Measurements from ENCODE around the gene BCL2L14. TPM values are rescaled to one million over a fixed set of nuclear protein-coding genes. Genes with fewer than 3 reads are reported as not detected.

BCL2L14 gene
- total RNA-seq, 4 donors from 2014 or later: not detected

DNA sequence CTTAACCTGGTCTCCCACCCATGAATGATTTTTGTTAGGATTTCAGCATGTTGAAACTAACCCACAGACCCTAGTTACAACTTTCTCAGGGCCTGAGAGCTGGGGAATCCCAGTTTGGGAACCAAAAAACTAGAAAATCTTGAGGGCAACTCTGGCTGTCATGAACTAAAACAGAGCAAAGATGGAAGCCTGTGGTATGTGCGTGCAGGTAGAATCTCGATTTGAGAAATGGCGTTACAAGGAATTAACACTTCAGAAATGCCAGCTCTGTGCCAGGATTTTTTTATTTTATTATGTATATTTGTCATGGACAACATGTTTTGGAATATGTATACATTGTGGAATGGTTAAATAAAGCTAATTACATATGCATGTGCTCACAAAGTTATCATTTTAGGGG, 36.4 kb upstream of the BCL2L14 start:
- H3K4me3 ChIP-seq (ENCODE audit: low read depth, poor library complexity, severe bottlenecking): no peak overlapping the region
- intact Hi-C loops (cut with DNase I; ENCODE audit: low total_unique reads): loop anchor here (2.0 kb wide), 1 partner anchor 454 kb away; no protein-coding TSS in a partner anchor
- TF ChIP-seq POLR2A (IDR thresholded peaks at IDR 0.05): no peak
- TF ChIP-seq, protein P1, sequence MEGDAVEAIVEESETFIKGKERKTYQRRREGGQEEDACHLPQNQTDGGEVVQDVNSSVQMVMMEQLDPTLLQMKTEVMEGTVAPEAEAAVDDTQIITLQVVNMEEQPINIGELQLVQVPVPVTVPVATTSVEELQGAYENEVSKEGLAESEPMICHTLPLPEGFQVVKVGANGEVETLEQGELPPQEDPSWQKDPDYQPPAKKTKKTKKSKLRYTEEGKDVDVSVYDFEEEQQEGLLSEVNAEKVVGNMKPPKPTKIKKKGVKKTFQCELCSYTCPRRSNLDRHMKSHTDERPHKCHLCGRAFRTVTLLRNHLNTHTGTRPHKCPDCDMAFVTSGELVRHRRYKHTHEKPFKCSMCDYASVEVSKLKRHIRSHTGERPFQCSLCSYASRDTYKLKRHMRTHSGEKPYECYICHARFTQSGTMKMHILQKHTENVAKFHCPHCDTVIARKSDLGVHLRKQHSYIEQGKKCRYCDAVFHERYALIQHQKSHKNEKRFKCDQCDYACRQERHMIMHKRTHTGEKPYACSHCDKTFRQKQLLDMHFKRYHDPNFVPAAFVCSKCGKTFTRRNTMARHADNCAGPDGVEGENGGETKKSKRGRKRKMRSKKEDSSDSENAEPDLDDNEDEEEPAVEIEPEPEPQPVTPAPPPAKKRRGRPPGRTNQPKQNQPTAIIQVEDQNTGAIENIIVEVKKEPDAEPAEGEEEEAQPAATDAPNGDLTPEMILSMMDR (IDR thresholded peaks at IDR 0.05): no peak
- 88 to 94% methylated on average over 3 of the region's 3 CpGs for WGBS, 2 donors
- DNase-seq (ENCODE audit: low spot score in 2 of 2): no peak

- no peak for DNase-seq (ENCODE audit: low spot score in 2 of 2)
- TF ChIP-seq, protein P1 (IDR thresholded peaks at IDR 0.05): no peak
- TF ChIP-seq POLR2A (IDR thresholded peaks at IDR 0.05): no peak
- intact Hi-C loops (cut with DNase I; ENCODE audit: low total_unique reads): loop anchor here (2.0 kb wide), 1 partner anchor 454 kb away; no protein-coding TSS in a partner anchor
- WGBS, 2 donors: 50 to 66% methylated on average over 1 of the region's 1 CpG
- H3K4me3 ChIP-seq (ENCODE audit: low read depth, poor library complexity, severe bottlenecking): no peak overlapping the region
Observed at GRCh38 chr12:12035229-12035628, 35.5 kb upstream of the BCL2L14 start.

DNA sequence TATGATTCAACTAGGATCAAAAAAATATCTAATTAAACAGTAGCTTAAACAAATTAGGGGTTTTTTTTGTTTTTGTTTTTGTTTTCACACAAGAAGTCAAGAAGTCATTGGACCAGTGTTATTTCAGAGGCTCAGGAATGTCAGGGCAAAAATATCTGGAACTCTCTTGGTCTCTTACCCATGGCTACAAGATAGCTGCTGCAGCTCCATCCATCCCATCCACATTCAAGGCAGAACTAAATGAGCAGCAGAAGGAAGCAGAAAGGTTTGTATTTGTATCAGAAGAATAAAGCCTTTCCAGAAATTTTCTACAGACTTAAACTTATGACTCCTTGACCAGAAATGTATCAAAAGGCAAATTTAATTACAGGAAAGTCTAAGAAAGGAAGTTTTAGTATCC, 33.8 kb upstream of the BCL2L14 start:
- intact Hi-C loops (cut with DNase I; ENCODE audit: low total_unique reads): no loop called here

DNA sequence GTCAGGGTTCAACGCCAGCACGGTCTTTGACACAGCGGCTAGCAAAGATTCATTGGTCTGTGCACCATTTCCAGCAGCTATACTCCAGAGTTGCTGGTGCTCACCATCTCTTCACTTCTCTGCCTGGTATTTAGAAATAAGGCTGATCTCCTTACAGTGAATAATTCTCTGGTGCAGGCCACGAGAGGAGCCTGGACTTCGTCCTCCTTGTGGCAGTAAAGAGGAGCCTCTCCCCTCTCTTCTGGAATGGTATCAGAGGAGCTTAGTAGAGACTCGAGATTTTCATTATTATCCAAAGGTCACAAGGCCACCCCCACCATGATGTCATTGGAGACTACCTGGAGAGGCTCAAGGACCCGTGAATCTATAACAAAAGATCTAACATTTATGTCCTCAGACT, 30.8 kb upstream of the BCL2L14 start:
- intact Hi-C loops (cut with DNase I; ENCODE audit: low total_unique reads): no loop called here
- no peak overlapping the region for H3K4me3 ChIP-seq (ENCODE audit: low read depth, poor library complexity, severe bottlenecking)
- WGBS, 2 donors: 73 to 79% methylated on average over 7 of the region's 7 CpGs
- DNase-seq (ENCODE audit: low spot score in 2 of 2): no peak
- TF ChIP-seq, protein P1 (IDR thresholded peaks at IDR 0.05): no peak
- TF ChIP-seq POLR2A (IDR thresholded peaks at IDR 0.05): no peak

More for the DNA sequence above, 33.8 kb upstream of the BCL2L14 start:
- no peak for DNase-seq (ENCODE audit: low spot score in 2 of 2)
- H3K4me3 ChIP-seq (ENCODE audit: low read depth, poor library complexity, severe bottlenecking): no peak overlapping the region
- TF ChIP-seq POLR2A (IDR thresholded peaks at IDR 0.05): no peak

DNA sequence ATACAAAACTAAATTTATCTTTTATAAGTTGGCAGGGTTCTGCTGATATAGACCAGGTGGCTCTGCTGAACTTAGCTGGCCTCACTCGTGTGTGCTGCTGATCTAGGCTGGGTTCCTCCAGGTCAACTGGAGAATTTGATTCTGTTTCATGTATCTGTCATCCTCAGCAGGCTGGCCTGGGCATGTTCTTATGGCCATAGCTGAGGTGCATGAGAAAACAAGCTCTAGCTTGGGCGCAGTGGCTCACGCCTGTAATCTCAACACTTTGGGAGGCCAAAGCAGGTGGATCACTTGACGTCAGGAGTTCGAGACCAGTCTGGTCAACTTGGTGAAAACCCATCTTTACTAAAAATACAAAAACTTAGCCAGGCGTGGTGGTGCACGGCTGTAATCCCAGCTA, 24.3 kb upstream of the BCL2L14 start:
- WGBS, 2 donors: 74 to 76% methylated on average over 7 of the region's 7 CpGs
- TF ChIP-seq, protein P1 (IDR thresholded peaks at IDR 0.05): no peak
- no peak for TF ChIP-seq POLR2A (IDR thresholded peaks at IDR 0.05)
- DNase-seq (ENCODE audit: low spot score in 2 of 2): no peak
- intact Hi-C loops (cut with DNase I; ENCODE audit: low total_unique reads): no loop called here
- H3K4me3 ChIP-seq (ENCODE audit: low read depth, poor library complexity, severe bottlenecking): no peak overlapping the region

DNA sequence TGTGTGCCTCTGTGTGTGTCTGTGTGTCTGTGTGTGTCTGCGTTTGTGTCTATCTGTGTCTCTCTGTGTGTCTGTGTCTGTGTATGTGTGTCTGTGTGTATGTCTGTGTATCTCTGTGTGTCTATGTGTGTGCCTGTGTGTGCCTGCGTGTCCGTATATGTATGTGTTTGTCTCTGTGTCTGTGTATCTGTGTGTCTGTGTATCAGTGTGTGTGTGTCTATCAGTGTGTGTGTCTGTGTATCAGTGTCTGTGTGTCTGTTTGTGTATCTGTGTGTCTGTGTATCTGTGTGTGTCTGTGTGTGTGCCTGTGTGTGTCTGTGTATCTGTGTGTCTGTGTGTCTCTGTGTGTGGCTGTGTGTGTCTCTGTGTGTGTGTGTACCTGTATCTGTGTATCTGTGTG, 23.1 kb upstream of the BCL2L14 start:
- no peak overlapping the region for H3K4me3 ChIP-seq (ENCODE audit: low read depth, poor library complexity, severe bottlenecking)
- TF ChIP-seq POLR2A (IDR thresholded peaks at IDR 0.05): no peak
- TF ChIP-seq, protein P1 (IDR thresholded peaks at IDR 0.05): no peak
- intact Hi-C loops (cut with DNase I; ENCODE audit: low total_unique reads): no loop called here
- DNase-seq (ENCODE audit: low spot score in 2 of 2): no peak
- 90 to 91% methylated on average over 3 of the region's 3 CpGs for WGBS, 2 donors

Measured in lower leg skin (tissue), 4 donors.